NCI-H1092 treated with DMSO at 0.1 percent for 48 hours (cell line): ENCODE data around the gene NRCAM.
A peak's percentile ranks its signal among the peaks of the same experiment; 100 is the strongest.

Experiments used
- DNase-seq: peaks from one replicate; lab custom pipeline; 2025; lab: John Stamatoyannopoulos, UW

Gene NRCAM

DNA sequence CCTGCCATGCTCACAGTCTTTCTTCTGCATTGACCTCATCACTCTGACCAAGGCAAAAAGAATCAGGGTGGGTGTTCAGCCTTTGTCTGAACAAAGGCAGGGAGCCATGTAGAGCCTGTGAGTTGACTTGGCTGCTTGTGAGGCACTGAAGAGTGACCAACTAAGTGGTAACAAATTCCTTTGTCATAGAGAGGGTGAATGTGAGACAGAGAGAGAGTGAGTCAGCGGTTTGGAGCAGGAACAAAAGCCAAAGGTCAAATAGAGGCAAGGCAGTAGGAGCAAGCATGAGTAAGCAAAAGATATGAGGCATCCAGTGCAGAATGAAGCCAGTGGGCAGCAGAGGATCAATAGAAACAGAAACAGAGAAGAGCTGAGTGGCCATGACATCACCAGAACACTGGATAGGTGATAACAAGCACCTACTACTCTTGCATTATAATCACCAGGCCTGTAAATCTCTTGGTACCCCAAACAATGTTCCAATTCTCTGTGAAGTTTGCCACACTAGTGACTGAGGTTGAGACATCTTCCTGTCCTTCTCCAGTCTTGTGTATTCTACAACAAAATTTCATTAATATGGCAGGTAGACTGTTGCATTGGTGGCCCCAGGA is 209.9 kb downstream of the NRCAM start:
- no peak for DNase-seq

DNA sequence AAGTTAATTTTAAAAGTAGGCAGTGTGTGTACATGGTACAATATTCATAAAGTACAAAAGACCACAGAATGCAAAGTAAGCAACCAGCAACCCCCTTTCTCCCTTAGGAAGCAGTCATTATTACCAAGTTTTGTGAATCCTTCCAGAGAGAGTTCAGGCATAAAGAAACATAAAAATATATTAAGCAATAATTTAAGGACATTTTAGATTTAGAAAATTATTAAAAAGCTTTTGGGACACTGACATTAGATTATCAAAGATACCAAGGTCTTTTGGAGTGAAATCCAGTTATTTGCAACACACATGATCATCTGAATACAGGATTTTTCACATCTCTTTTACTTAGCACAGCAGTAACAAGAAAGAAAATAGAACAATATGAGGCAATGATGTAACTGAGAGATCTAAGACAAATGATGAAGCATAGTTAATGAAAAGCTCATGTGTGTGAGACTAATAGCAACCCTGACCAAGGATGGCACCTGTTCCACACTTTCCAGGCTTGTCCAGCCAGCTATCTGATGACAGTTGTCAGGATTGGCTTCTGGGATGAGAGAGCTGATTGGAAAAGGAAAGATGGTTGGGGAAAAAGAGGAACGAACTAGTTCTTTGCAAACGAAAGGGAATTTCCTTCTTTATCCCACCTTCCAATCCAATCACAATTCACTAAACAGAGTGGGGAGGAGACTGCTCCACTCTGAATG is 210.6 kb downstream of the NRCAM start:
- DNase-seq, result no peak

DNA sequence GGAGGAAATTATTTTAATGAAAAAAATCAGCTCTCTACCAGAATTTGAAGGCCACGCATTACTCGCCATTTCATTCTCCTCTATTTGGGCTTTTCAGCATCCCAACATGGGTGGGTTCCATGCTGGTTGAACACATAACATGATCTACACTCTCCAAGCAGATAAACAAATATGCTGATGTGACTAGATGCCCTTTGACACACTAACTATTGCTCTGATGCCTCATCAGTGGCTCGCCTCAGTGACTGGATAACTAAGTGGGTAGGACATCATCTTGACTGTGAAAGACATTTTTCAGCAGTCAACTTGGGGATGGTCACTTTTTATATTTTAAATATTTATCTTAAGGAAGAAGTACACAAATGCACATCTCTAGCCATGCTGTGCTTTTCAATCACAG is 212.1 kb downstream of the NRCAM start:
- DNase-seq, result no peak

DNA sequence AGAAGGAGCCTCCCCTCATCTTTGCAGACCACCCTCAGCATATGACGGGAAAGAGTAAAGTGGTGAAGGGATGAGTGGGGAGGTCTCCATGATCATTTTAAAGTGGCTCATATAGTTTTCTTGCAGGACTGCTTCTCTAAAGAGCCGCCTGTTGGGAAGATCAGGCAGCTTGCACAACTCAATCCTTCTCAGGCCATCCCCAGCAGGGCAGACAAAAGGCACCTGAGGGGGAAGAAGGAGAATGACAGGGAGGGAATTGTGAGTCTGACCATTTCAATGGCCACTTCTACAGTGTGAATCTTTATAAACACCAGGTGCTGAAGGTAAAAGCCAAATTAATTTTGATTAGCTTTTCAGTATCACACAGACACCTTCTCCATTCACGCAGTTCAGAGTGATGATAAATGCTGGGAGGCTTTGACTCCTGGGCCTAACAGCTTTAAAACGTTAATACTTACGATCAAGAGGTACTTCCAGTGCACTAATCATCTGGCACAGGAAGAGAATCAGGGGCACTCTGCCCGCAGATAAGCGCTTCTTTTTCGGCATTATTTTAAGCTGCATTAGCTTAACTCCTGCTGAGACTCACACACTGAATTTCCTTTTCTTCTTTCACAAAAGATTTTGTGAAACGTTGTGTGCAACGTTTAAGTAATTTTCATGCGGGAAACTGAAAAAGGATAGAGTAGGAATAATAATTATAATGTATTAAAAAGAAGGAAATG is 216.6 kb downstream of the NRCAM start:
- peak; percentile 98 for DNase-seq

DNA sequence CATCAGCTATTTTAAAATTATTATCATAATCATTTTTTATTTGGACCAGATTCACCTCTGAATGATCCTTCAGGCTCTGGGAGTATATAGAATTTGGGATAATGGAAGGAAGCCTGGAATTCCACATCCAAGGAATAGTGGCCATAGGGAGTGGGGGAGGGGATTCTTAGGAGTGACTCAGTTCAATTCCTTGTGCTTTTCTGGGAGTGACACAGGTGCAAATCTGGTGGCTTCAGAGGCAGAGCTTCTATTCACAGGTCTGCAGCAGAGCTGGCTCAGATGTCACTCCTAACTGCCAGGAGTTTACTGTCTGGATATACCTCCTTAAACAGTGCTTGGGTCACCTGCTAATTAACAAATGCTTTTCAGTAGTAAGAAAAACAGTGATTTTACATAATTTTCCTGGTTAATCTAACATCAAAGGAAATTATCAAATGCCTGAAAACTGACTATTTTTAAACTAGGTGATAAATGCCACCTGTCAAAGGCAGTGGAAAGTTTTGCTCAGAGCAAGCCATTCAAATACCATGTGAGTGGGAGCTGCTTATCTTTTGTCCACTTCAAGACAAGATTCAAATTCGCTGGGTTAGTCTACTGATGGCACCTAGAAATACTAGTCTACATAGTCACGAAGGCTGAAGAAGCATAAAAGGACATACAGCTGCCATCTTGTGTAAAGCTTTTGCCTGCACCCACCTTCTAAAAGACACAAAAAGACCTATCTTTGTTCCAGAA is 219.4 kb downstream of the NRCAM start:
- peak; percentile 24 for DNase-seq

DNA sequence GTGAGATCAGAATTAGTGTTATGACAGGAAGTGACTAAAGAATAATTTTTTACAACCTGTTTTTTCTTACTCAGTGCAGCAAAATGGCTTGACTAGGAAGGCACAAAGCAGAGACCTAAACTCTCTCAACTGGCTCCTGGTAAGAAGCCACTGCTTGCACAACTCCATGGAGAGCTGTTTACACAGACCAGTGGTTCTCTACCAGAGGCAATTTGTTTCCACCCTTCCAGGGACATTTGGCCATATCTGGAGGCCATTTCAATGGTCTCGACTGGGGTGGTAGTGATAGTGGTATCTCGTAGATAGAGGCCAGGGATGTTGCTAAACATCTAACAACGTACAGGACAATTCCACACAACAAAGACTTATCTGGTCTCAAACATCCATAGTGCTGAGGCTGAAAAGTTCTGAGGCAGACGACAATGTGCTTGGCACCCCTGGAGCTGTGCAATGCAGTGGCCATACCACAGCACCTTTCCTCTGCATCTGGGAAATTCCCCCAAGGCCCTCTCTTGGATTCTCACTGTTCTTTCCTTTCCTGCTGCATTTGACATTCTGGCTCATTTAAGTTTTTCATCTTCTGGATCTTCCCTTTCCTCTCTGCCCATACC is 220.7 kb downstream of the NRCAM start:
- DNase-seq, result no peak

DNA sequence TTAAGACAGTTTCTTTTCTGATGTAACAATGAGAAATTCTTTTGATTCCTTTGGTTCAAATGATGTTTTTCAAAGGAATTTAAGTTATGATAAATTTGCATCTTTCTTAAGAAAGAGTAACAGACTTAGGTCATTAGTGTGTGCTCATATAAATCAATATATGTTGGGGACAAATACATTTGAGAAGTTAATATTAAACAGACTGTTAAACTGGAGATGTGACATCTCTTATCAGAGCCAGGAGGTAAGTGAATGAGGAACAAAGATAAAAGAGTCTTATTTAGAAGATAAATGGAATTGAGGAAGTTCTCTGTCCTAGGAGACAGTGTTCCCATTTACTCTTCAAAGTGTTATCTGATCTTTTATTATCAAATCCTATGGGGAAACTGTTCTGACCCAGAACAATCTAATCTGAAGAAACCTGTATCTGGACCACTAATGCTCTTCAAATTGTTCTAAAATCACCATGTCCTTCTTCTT is 221.2 kb downstream of the NRCAM start:
- no peak for DNase-seq

DNA sequence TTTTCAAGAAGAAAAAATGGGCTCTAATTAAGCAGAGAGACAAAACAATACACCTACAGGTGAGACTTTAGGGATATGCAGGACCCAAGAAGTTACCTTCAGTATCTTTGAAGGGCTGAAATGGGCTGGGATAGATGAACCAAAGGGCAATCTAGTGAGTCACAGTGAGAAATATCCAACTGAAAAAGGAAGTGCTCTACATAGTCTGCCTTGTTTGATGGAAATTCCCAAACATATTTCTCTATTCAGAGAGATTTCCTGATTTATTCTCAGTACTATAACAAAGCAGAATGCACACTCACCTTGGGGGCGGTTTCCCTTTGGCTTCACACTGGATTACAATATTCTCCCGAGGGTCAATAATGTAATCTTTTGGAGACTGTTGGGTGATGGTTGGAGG is 222.0 kb downstream of the NRCAM start:
- DNase-seq, result no peak

DNA sequence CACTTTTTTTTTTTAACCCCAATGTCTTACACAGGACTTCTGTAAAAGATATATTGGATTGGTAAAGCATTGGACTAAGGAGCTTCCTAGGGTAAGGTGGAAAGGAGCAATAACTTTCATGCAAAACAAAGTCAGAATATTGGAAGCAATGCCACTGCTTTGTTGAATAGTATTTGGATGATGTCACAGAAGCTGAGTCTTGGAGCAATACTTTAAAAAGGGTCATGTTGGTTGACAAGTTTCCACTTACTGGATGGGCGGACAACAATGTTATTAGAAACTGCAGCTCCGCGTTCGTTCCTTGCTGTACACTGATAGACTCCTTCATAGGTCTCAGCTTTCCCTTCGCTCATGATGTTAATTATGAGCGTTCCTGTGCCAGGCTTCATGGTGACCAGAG is 224.2 kb downstream of the NRCAM start:
- DNase-seq, result no peak

DNA sequence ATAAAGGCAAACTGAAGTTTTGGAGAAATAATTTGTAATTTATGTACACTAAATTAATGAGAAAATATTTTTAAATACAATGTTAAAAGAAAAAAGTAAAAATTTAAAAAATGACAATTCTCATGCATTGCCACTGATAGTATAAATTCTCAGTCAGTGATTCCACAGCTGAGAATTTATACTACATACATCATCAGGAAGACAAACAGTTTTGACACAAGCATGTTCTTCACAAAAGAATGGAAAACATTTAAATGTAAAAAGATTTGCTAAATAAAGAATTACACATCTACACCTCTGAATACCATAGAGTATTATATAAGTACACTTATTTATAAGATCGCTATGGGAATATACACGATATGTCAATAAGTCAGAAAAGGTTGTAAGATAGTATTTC is 225.0 kb downstream of the NRCAM start:
- no peak for DNase-seq

DNA sequence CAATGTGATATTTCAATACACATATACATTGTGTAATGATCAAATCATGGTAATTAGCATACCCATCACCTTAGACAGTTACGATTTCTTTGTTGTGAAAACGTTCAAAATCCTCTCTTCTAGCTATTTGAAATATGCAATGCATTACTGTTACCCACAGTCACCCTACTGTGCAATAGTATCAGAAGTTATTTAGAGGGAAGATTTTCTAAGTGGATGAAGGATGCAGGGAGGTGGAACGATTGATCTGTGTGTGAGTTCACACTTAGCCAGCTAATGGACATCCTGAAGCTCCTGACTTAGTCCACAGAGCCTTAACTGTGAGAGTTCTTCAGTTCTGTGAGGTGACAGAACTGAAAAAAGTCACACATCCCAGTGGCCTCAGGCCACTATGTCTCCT is 228.9 kb downstream of the NRCAM start:
- DNase-seq, result no peak

DNA sequence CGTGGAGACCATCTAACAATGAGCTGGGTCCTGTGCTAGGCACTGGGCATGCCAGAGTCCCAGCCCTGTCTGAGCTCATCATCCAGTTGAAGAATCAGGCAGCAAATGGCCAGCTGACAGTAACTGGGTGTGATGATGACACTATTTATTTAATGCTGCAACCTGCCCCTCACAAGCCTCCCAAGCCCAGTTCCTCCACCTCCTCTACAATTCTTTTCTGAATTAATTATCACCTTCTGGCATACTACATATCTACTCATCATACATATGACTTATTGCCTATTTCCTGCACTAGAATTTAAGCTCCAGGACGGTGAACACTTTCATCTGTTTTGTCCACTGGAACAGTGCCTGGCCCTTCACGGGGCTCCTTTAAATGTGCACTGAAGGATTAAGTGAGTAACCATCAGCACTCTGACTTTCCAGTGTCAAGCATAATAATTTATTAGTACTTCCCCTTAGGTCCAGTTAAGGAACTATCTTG is 229.4 kb downstream of the NRCAM start:
- DNase-seq, result no peak

DNA sequence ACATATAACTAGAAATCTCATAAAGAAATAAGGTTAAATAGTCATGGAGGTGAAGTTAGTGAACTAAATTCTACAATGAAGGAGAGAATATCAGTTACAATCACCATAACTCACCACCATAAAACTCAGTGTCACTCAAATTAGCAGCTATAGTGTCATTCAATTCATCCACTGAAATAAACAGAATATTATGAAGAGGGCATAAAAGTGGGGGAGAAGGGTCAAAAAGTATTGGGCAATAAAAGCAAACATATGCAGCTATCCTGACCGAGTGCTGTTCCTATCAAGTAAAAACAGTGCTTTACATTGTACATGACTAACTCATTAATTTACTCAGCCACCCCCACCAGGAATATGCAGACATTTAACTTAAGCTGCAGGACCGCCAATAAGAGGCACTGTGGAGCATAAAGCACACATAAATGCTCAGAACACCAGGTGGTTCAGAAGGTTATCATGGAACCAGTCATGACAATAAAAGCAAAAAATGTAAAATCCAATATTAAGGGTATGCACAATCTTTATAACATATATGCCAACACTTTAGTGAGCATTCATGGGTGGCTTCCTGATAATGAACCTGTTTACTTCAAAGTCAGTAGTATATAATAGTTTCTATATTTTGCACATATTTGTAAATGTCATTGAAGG is 230.6 kb downstream of the NRCAM start:
- DNase-seq, result no peak

DNA sequence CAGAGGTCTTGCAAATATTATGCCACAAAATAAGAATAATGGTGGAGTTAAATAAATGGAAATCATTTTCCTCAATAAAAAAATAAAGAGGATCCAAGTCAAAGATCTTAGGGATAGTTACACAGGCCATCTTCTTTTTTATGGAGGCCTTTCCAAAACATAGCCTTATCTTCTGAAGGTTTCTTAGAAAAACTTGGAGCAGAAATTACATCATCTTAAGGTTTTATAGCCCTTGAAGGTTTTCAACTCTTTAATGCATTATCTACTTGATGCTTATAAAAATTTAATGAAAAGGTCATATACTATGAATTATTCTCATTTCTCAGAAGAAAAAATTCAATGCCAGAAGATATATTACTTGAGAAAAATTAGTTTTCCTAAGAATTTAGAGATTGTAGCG is 231.8 kb downstream of the NRCAM start:
- no peak for DNase-seq

DNA sequence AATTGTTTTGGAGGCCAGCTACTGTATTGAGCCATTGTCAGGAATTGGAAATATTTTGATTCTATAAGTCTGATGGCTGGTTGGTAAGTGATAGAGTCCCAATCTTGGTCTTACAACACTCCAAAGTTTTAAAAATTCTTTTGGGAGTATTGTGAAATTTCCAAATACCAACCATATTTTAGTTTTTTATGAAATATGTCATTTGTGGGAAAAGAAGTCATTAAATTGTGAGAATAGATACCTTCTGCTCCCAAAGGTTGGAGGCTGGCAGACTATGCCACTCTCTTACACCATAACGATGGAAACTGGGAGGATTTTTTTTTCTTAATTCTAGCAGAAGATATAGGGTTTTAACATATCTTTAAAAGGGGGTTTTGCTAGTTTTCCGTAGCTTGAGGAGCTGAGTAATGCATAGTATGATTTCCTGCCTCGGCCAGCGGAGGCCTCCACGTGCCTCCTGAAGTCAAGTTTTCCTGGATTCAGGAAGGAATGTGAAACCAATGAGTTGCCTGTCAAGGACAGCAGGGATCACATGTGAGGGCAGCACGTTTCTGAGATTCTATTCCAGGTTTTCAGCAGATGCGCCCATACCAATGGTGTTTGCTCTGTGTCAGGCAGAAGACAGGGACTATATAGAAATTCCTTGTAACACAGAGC is 233.9 kb downstream of the NRCAM start:
- no peak for DNase-seq

DNA sequence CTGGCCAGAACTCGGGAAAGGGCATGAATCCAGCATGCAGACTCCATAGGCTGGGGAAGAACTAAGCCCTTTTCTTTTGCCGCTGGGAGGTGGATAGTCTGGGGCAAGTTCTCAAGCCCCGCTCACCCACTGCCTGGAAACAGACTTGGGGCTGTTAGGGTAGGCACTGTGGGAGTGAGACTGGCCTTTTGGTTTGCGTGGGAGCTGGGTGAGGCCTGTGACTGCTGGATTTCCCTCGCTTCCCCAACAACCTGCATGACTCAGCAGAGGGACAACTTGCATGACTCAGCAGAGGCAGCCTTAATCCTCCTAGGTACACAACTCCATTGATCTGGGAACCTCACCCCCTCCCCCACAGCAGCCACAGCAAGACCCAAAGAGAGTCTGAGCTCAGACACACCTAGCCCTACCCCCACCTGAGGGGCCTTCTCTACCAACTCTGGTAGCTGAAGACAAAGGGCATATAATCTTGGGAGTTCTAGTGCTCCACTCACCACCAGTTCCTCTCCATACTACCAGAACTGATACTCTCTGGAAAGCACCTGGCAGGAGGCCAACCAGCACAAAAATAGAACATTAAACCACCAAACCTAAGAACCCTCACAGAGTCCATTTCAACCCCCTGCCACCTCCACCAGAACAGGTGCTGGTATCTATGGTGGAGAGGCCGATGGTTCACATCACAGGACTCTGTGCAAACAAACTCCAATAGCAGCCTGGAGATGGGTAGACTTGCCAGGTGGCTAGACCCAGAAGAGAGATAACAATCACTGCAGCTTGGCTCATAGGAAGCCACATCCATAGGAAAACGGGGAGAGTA is 244.6 kb downstream of the NRCAM start:
- DNase-seq, result peak; percentile 68

DNA sequence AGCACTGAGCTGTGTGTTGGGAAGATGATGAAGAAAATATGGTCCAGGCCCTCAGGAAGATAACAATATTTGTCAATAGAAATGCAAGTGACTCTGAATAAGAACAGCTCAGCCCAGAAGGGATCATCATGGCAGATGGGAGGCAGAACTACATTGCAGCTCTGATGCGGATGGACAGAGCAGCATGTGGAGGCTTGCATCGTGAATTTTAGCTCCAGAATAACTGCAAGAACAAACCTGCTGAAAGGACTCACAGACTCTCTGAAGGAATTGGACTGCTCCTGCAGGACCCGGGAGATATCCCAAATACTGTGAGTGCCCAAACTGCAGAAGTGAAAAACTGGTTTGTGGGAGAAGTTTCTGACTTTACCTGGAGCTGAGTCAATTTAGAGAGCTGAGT is 245.4 kb downstream of the NRCAM start:
- DNase-seq, result no peak

DNA sequence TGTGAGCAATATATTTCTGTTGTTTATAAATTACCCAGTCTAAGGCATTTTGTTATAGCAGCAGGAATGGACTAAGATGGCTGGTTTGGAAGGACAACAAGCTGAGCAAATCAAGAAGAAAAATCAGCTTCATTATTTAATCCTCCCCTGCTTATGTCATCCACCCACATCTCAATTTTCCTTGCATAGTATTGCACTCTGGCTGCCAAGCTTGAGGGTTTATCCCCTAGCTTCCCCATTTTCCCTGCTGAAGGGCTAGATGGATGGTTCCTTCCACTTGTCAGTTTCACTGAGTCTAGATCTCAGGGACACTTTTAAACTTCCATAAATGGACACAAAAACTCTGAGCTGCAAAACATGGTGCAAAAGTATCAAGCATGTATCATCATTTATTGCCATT is 250.9 kb downstream of the NRCAM start:
- DNase-seq, result no peak

DNA sequence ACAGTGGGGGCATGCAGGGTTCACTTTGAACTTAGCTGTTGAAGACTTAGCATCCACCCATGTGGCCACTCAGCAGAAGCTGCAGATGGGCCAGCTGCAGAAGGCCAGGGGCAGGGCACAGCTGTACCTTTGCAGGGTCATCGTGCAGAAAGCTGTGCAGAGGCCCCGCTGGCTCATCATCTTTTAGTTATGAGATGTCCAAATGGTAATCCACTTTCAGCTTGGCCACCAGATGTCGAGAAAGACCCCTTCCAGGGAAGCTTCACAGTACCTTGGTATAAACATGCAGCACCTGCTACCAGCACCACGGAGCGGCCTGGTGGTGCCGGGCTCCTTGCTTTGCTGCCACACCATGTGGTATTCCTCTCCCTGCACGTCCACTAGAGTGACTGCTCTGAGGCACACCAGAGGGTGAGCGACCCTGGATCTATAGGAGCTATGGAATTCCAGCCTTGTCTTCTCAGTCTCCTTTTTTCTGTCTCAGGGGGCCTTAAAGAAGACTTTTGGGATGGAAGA is 251.9 kb downstream of the NRCAM start:
- DNase-seq, result no peak

DNA sequence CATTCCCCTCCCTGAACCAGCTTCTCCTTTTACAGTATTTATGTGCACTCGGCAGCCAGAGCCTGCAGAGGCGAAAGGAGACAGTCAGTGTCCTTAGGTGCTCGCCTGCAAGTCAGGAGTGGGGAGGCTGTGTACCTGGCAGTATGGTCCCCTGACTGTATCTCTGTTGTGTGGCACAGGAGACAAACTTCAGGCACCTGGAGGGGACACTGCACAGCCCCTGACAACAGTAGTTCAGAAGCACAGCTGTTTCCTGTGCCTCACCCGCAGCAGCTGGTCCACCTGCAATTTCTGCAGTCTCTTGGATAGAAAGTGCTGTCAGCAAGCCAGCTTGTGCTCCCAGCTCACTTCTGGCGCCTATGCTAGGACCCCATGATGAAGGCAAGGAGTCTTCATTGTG is 252.7 kb downstream of the NRCAM start:
- peak; percentile 51 for DNase-seq
